GM12891 (cell line): ENCODE data around the gene ZCCHC8.

ENCODE experiments used
- POLR2A ChIP-seq: IDR thresholded peaks from 2 replicates; pipeline ENCODE4 v1.6.1; 2011; ENCODE audit warnings: low read depth, low read length, control low read depth
- POLR2AphosphoS5 ChIP-seq: IDR thresholded peaks from 2 replicates; pipeline ENCODE4 v1.6.1; 2011; ENCODE audit warnings: low read depth, low read length, control low read depth
- TAF1 ChIP-seq: IDR thresholded peaks from 2 replicates; pipeline ENCODE4 v1.6.1; 2011; ENCODE audit warnings: low read depth, low read length, control low read depth

DNA sequence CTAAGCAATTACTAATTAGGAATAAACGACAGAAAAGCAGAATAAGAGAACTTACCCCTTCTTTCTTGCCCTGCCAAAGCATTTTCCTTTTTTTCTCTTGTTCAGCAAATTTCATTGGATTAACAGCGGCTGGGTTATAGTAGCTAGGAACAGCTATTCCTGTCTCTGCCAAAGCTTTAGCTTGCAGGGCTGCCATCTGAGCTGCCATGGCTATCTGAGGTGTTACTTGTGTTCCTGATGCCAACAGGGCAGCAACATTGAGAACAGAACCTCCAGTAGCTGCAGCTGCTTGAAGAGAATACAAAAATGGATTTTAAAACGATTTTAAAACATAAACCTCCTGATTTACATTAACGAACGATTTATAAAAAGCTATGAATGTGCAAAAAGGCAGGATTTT, 7.4 kb upstream of the ZCCHC8 start:
- TF ChIP-seq POLR2A: no peak
- TF ChIP-seq POLR2AphosphoS5: no peak
- no peak for TF ChIP-seq TAF1
